Measurements from ENCODE around the gene ATP6V0B. TPM values are rescaled to one million over a fixed set of nuclear protein-coding genes. Genes with fewer than 3 reads are reported as not detected.

ATP6V0B gene
- total and polyA plus RNA-seq, 2 donors (not counting 3 experiments of a cell fraction or from before 2014, with no cell fraction given): 110 to 325 TPM

GRCh38 chr1:44010935-44011471 lies 36.2 kb downstream of the ATP6V0B start:
- H3K9me1 ChIP-seq (replicated peaks; ENCODE audit: control insufficient read depth, extremely low read depth, insufficient read depth, low read length): no peaks in the 10 kb centered on the region
- TF ChIP-seq FOS (IDR thresholded peaks at IDR 0.05; ENCODE audit: borderline replicate concordance, insufficient read depth, low read length) (no peak), EZH2 (IDR thresholded peaks at IDR 0.05; ENCODE audit: borderline replicate concordance, low read depth, low read length, severe bottlenecking) (no peak), GATA2 (IDR thresholded peaks at IDR 0.05; ENCODE audit: insufficient read depth, insufficient read length, low read depth, low read length) (no peak), JUN (IDR thresholded peaks at IDR 0.05; ENCODE audit: borderline replicate concordance, insufficient read depth, insufficient read length, low read depth) (no peak), POLR2A (IDR thresholded peaks at IDR 0.05; ENCODE audit: low read depth, low read length) (no peak)
- TF ChIP-seq, protein P1, sequence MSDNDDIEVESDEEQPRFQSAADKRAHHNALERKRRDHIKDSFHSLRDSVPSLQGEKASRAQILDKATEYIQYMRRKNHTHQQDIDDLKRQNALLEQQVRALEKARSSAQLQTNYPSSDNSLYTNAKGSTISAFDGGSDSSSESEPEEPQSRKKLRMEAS (IDR thresholded peaks at IDR 0.05; ENCODE audit: insufficient read depth, insufficient read length): no peak
- H4K20me1 ChIP-seq (replicated peaks; ENCODE audit: control insufficient read depth, extremely low read depth, insufficient read depth, low read length): no peaks in the 10 kb centered on the region
- no peak overlapping the region for H3K4me3 ChIP-seq (replicated peaks in 1 of 3; ENCODE audit: insufficient read depth in 1 of 3, low read depth in 1 of 3, low read length in 3 of 3)
- no peak overlapping the region for H3K9ac ChIP-seq (replicated peaks; ENCODE audit: extremely low read depth, insufficient read depth, low read length)
- no peaks in the 10 kb centered on the region for H3K36me3 ChIP-seq (ENCODE audit: control insufficient read depth in 2 of 2, extremely low read depth in 1 of 2, insufficient read depth in 2 of 2, low read length in 2 of 2)
- H3K79me2 ChIP-seq (ENCODE audit: control insufficient read depth, insufficient read depth, low read length): no peaks in the 10 kb centered on the region
- intact Hi-C loops (cut with micrococcal nuclease) (no loop called here), dilution Hi-C loops (cut with MboI; ENCODE audit: extremely low pct_ligation_motif_present, low sequenced_read_pairs) (no loop called here)
- CTCF ChIA-PET: interaction anchor here (1.1 to 1.8 kb wide), 4 partner anchors 9 to 248 kb away, joined by 3 to 11 read pairs (median 4); no protein-coding TSS in a partner anchor
- FAIRE-seq (no peak), DNase-seq (ENCODE audit: low read depth, low spot score) (no peak)
- H3K27ac ChIP-seq (ENCODE audit: insufficient read depth, low read depth, low read length): no peak overlapping the region
- H3K27me3 ChIP-seq (ENCODE audit: control insufficient read depth in 2 of 2, insufficient read depth in 2 of 2, low read length in 2 of 2): peaks cover 0 to 4% of the 10 kb centered on the region in 2 experiments
- H3K9me3 ChIP-seq (replicated peaks; ENCODE audit: control insufficient read depth, insufficient read depth, low read length): no peaks in the 10 kb centered on the region
- H3K4me2 ChIP-seq (ENCODE audit: insufficient read depth, low read length): no peak overlapping the region
- no peaks in the 10 kb centered on the region for H3K4me1 ChIP-seq (ENCODE audit: control insufficient read depth, extremely low read depth, insufficient read depth, low read length)
- BruUV-seq (replicated peaks): no TSS peak
- no peak overlapping the region for H2AFZ ChIP-seq (ENCODE audit: low read depth, low read length)
- POLR2A ChIA-PET: no interaction called here

- peaks cover 0 to 4% of the 10 kb centered on the region in 2 experiments for H3K27me3 ChIP-seq (ENCODE audit: control insufficient read depth in 2 of 2, insufficient read depth in 2 of 2, low read length in 2 of 2)
- no peaks in the 10 kb centered on the region for H4K20me1 ChIP-seq (replicated peaks; ENCODE audit: control insufficient read depth, extremely low read depth, insufficient read depth, low read length)
- CTCF ChIA-PET: interaction anchor here (1.0 to 1.6 kb wide), 2 partner anchors 12 to 249 kb away, joined by 3 to 4 read pairs; no protein-coding TSS in a partner anchor
- H3K4me1 ChIP-seq (ENCODE audit: control insufficient read depth, extremely low read depth, insufficient read depth, low read length): no peaks in the 10 kb centered on the region
- intact Hi-C loops (cut with micrococcal nuclease): no loop called here
- H3K9ac ChIP-seq (replicated peaks; ENCODE audit: extremely low read depth, insufficient read depth, low read length): no peak overlapping the region
- no peak overlapping the region for H3K27ac ChIP-seq (ENCODE audit: insufficient read depth, low read depth, low read length)
- no TSS peak for BruUV-seq (replicated peaks)
- POLR2A ChIA-PET: no interaction called here
- no peak for TF ChIP-seq POLR2A (IDR thresholded peaks at IDR 0.05; ENCODE audit: low read depth, low read length)
- no peak for TF ChIP-seq MYC (IDR thresholded peaks at IDR 0.05; ENCODE audit: low read depth, low read length)
- TF ChIP-seq GATA2 (IDR thresholded peaks at IDR 0.05; ENCODE audit: insufficient read depth, insufficient read length, low read depth, low read length): no peak
- no peak for TF ChIP-seq FOS (IDR thresholded peaks at IDR 0.05; ENCODE audit: borderline replicate concordance, insufficient read depth, low read length)
- TF ChIP-seq, protein P2, sequence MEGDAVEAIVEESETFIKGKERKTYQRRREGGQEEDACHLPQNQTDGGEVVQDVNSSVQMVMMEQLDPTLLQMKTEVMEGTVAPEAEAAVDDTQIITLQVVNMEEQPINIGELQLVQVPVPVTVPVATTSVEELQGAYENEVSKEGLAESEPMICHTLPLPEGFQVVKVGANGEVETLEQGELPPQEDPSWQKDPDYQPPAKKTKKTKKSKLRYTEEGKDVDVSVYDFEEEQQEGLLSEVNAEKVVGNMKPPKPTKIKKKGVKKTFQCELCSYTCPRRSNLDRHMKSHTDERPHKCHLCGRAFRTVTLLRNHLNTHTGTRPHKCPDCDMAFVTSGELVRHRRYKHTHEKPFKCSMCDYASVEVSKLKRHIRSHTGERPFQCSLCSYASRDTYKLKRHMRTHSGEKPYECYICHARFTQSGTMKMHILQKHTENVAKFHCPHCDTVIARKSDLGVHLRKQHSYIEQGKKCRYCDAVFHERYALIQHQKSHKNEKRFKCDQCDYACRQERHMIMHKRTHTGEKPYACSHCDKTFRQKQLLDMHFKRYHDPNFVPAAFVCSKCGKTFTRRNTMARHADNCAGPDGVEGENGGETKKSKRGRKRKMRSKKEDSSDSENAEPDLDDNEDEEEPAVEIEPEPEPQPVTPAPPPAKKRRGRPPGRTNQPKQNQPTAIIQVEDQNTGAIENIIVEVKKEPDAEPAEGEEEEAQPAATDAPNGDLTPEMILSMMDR (IDR thresholded peaks at IDR 0.05; ENCODE audit: extremely low read depth in 1 of 2, insufficient read depth in 1 of 2, low read depth in 1 of 2, low read length in 2 of 2): no peak
- TF ChIP-seq, protein P1 (IDR thresholded peaks at IDR 0.05; ENCODE audit: insufficient read depth, insufficient read length): no peak
- no peak for TF ChIP-seq JUN (IDR thresholded peaks at IDR 0.05; ENCODE audit: borderline replicate concordance, insufficient read depth, insufficient read length, low read depth)
- TF ChIP-seq EZH2 (IDR thresholded peaks at IDR 0.05; ENCODE audit: borderline replicate concordance, low read depth, low read length, severe bottlenecking): no peak
- no peak for TF ChIP-seq POLR2AphosphoS5 (IDR thresholded peaks at IDR 0.05; ENCODE audit: insufficient read depth, low read depth, low read length)
- H2AFZ ChIP-seq (ENCODE audit: low read depth, low read length): no peak overlapping the region
- DNase-seq (ENCODE audit: low read depth, low spot score) (no peak), FAIRE-seq (no peak)
- no peaks in the 10 kb centered on the region for H3K36me3 ChIP-seq (ENCODE audit: control insufficient read depth in 2 of 2, extremely low read depth in 1 of 2, insufficient read depth in 2 of 2, low read length in 2 of 2)
- dilution Hi-C loops (cut with MboI; ENCODE audit: extremely low pct_ligation_motif_present, low sequenced_read_pairs): no loop called here
- H3K79me2 ChIP-seq (ENCODE audit: control insufficient read depth, insufficient read depth, low read length): no peaks in the 10 kb centered on the region
- H3K4me3 ChIP-seq (replicated peaks in 1 of 3; ENCODE audit: insufficient read depth in 1 of 3, low read depth in 1 of 3, low read length in 3 of 3): no peak overlapping the region
- H3K4me2 ChIP-seq (ENCODE audit: insufficient read depth, low read length): no peak overlapping the region
- H3K9me3 ChIP-seq (replicated peaks; ENCODE audit: control insufficient read depth, insufficient read depth, low read length): no peaks in the 10 kb centered on the region
- H3K9me1 ChIP-seq (replicated peaks; ENCODE audit: control insufficient read depth, extremely low read depth, insufficient read depth, low read length): no peaks in the 10 kb centered on the region
Measured at GRCh38 chr1:44012404-44012803, 37.6 kb downstream of the ATP6V0B start.
